PFSK-1 (cell line): ENCODE results near the gene ZNF557. TPM values are rescaled to one million over a fixed set of nuclear protein-coding genes. Genes with fewer than 3 reads are reported as not detected.
"Not testable (repeated sequence)": the region's sequence is repeated elsewhere in the genome, so short reads cannot be mapped to it uniquely, and the experiment has no call there.

Experiments
- FOXP2 ChIP-seq: optimal IDR thresholded peaks from 2 replicates; pipeline ENCODE3; 2011; ENCODE audit warnings: borderline replicate concordance, control low read depth, inconsistent platforms; ENCODE audit not compliant: insufficient read depth; ENCODE audit errors: extremely low read length, extremely low read depth
- POLR2AphosphoS5 ChIP-seq: IDR thresholded peaks from 2 replicates; pipeline ENCODE4 v1.6.1; 2012; ENCODE audit warnings: low read depth, mild to moderate bottlenecking, control low read depth, low read length, moderate library complexity
- REST ChIP-seq, 2 experiments: IDR thresholded peaks; 2 replicates each; pipeline versions ENCODE4 v1.6.1 to v1.8.0; 2011 to 2012; ENCODE audit warnings: low read depth in 2 of 2, low read length in 2 of 2, control low read depth in 1 of 2, inconsistent platforms in 1 of 2, mild to moderate bottlenecking in 1 of 2, moderate library complexity in 1 of 2; ENCODE audit not compliant: insufficient read depth in 1 of 2
- SIN3A ChIP-seq: IDR thresholded peaks from 2 replicates; pipeline ENCODE4 v1.6.1; 2012; ENCODE audit warnings: mild to moderate bottlenecking, low read length, moderate library complexity, borderline replicate concordance; ENCODE audit not compliant: insufficient read depth
- TAF1 ChIP-seq: IDR thresholded peaks from 2 replicates; pipeline ENCODE4 v1.6.1; 2012; ENCODE audit warnings: low read length, control low read depth, borderline replicate concordance; ENCODE audit not compliant: insufficient read depth
- polyA plus RNA-seq: library from polyadenylated mRNA; unstranded; fragments of >200 nt; gene quantifications from one replicate; pipeline ENCODE4 v1.2.1, GENCODE V29; 2012; ENCODE audit warnings: low read depth, missing spikeins; ENCODE audit not compliant: insufficient read length

Gene ZNF557
- 2.2 TPM for polyA plus RNA-seq

DNA sequence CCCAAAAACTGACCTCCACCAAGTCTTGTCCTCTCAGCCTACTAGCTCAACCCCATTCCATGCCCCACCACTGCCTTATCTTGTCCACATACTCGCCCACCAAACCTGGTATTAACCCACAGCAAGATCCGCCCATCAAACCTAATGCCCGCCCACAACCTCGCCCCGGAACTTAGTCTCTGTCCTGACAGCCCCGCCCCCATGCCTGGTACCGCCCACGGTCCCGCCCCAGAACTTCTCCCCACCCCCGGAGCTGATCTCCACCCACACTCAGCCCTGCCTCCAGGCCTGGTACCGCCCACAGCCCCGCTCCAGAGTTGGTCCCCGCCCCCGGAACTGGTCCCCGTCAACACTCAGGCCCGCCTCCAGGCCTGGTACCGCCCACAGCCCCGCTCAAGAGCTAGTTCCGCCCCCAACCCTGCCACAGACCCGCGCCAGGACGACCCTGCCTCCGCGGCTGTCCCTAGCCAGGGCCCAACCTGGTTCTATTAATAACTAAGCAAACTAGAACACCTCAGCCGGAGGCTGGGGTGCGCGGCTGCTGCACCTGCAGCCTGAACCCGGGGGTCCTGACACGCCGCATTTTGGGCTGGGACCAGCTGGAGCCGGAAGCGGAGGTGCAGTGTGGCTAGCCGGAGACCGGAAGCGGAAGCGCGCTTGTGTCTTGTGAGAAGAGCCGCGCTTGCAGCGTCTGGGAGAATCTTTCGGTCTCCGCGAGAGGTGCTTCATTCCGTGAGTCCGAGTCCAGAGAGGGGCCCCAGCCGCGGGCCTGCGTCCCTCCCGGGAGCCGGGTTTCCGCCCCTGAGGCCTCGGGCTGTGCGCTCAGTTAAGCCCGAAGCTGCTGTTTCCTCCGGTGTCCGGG, at the start of gene ZNF557:
Gene ZNF557, plus strand, starts transcription at position 662 of the 862 bp plus-strand sequence. CDS start 5,372 bp downstream, outside the sequence.
- TF ChIP-seq POLR2AphosphoS5, result peak; percentile 91
- peak; percentile 37; the same call in 1 of the 2 replicates for TF ChIP-seq SIN3A
- TF ChIP-seq TAF1, result 0 out of 2 replicates have a peak, but pooled peaks have one; percentile 54
- peak; percentile 92 for TF ChIP-seq FOXP2
- peak in 1 of 2 experiments; percentile 15; a peak in 1 of 4 replicates for TF ChIP-seq REST (IDR thresholded peaks at IDR 0.05; ENCODE audit: insufficient read depth in 1 of 2, low read depth in 2 of 2, low read length in 2 of 2)

GRCh38 chr19:7021331-7021730, 48.2 kb upstream of the ZNF557 start, which contains the start of gene MBD3L2B:
Gene MBD3L2B (minus strand): TSS chr19:7021431. CDS start chr19:7021397, 34 bp downstream.
- TF ChIP-seq REST (IDR thresholded peaks at IDR 0.05; ENCODE audit: insufficient read depth in 1 of 2, low read depth in 2 of 2, low read length in 2 of 2); SIN3A; TAF1: not testable (repeated sequence)

GRCh38 chr19:7030278-7030677, 39.2 kb upstream of the ZNF557 start, which contains the start of gene MBD3L5:
Gene MBD3L5 (plus strand): TSS chr19:7030578. CDS start chr19:7030612, 34 bp downstream.
- TF ChIP-seq FOXP2; REST (IDR thresholded peaks at IDR 0.05; ENCODE audit: insufficient read depth in 1 of 2, low read depth in 2 of 2, low read length in 2 of 2); TAF1: not testable (repeated sequence)

DNA sequence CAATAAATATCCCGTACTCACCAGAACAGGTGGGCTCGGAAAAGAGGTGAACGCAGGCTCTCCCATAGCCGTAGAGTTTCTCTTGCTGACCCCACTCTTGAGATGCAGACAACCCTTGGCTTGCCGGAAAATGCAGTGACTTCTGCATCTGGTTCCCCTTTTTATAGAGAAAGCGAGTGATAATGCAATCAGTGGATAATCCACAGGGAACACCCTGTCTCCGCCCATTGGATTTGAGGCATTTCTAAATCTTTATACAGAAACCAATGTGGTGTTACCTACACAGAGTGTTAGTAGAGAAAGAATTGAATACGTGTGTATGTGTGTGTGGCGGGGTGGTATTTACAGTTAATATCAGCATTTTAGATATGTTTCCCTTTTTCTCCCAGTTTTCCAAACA, 29.4 kb upstream of the ZNF557 start, which contains the start of gene MBD3L4:
Gene MBD3L4, minus strand, starts transcription at position 101 of the 400 bp plus-strand sequence. Its CDS starts 35 bp downstream, at position 66.
- not testable (repeated sequence) for TF ChIP-seq SIN3A; FOXP2; REST (IDR thresholded peaks at IDR 0.05; ENCODE audit: insufficient read depth in 1 of 2, low read depth in 2 of 2, low read length in 2 of 2)
